MM.1S (cell line): ENCODE results near the gene CDC42BPA.

Experiments used
- DNase-seq: peaks from one replicate; pipeline ENCODE4 v3.0.0-alpha.2; 2015
- H2AFZ ChIP-seq: fragments of 300-600 bp; sonication (generic); 2 replicates; pipeline ENCODE4 v1.6.0; 2016; ENCODE audit warnings: antibody characterized with exemption, low read length
- H3F3A ChIP-seq: fragments of 300-600 bp; sonication (generic); 2 replicates; pipeline ENCODE4 v1.6.1; 2016; ENCODE audit warnings: mild to moderate bottlenecking, antibody characterized with exemption, low read length, moderate library complexity, mixed read lengths; ENCODE audit not compliant: insufficient read depth
- H3K27ac ChIP-seq: fragments of 300-600 bp; sonication (generic); 2 replicates; pipeline ENCODE4 v1.5.1; 2016; ENCODE audit warnings: mild to moderate bottlenecking, low read length
- H3K27me3 ChIP-seq: fragments of 300-600 bp; sonication (generic); replicated peaks from 2 replicates; pipeline ENCODE4 v1.6.0; 2016; ENCODE audit warnings: low read length; ENCODE audit not compliant: insufficient read depth
- H3K36me3 ChIP-seq: fragments of 300-600 bp; sonication (generic); replicated peaks from 2 replicates; pipeline ENCODE4 v1.6.1; 2016; ENCODE audit warnings: mild to moderate bottlenecking, low read length, mixed read lengths; ENCODE audit not compliant: insufficient read depth
- H3K4me1 ChIP-seq: fragments of 300-600 bp; sonication (generic); 2 replicates; pipeline ENCODE4 v1.6.1; 2016; ENCODE audit warnings: low read length, mixed read lengths
- H3K4me2 ChIP-seq: fragments of 300-600 bp; sonication (generic); 2 replicates; pipeline ENCODE4 v1.6.0; 2016; ENCODE audit warnings: low read depth, low read length
- H3K4me3 ChIP-seq: fragments of 300-600 bp; sonication (generic); 2 replicates; pipeline ENCODE4 v1.5.1; 2016; ENCODE audit warnings: low read length, mixed read lengths
- H3K79me2 ChIP-seq: fragments of 300-600 bp; sonication (generic); 2 replicates; pipeline ENCODE4 v1.6.1; 2016; ENCODE audit warnings: mixed run types, low read length, mixed read lengths
- H3K9ac ChIP-seq: fragments of 300-600 bp; sonication (generic); 2 replicates; pipeline ENCODE4 v1.6.1; 2016; ENCODE audit warnings: low read length, mixed read lengths
- H3K9me2 ChIP-seq: fragments of 300-600 bp; sonication (generic); replicated peaks from 2 replicates; pipeline ENCODE4 v1.6.1; 2016; ENCODE audit warnings: mild to moderate bottlenecking, low read length, mixed read lengths; ENCODE audit not compliant: insufficient read depth
- H3K9me3 ChIP-seq: fragments of 300-600 bp; sonication (generic); replicated peaks from 2 replicates; pipeline ENCODE4 v1.6.1; 2016; ENCODE audit warnings: mild to moderate bottlenecking, low read length, mixed read lengths; ENCODE audit not compliant: insufficient read depth
- H4K20me1 ChIP-seq: fragments of 300-600 bp; sonication (generic); 2 replicates; pipeline ENCODE4 v1.6.1; 2016; ENCODE audit warnings: mild to moderate bottlenecking, low read length, moderate library complexity, mixed read lengths; ENCODE audit not compliant: insufficient read depth
- EZH2 ChIP-seq: fragments of 300-600 bp; sonication (generic); optimal IDR thresholded peaks from 2 replicates; pipeline ENCODE3; 2017; ENCODE audit warnings: low read depth, mild to moderate bottlenecking, antibody characterized with exemption, low read length, mixed read lengths
- EZH2phosphoT487 ChIP-seq: fragments of 300-600 bp; sonication (generic); IDR thresholded peaks from 2 replicates; pipeline ENCODE4 v1.6.1; 2018; ENCODE audit warnings: antibody characterized with exemption, low read length
- TF ChIP-seq, protein P1 (sequence below): fragments of 300-600 bp; sonication (generic); IDR thresholded peaks from 2 replicates; pipeline ENCODE4 v1.5.1; 2016; ENCODE audit warnings: antibody characterized with exemption, low read length, mixed read lengths

The CDC42BPA gene

DNA sequence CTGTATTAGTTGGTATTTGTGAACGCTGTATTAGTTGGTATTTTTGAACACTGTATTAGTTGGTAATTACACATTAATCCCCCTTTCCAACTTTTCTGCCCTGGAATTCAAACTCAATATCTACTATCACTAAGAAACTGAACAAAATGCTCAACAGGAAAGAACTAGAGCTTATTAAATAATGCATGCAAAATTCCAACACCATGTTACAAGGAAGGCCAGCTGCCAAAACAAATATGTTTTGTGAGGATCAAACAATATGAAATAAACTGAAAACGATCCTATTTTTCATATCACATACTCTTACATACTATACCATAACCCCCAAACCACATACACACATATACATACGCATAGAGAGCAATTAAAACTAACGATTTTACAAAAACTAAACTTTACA, 104.9 kb downstream of the CDC42BPA start:
- Histone ChIP-seq H3K9ac (no peak overlapping the region), H3K79me2 (no peaks in the 10 kb centered on the region), H3K4me1 (no peaks in the 10 kb centered on the region)

GRCh38 chr1:227212164-227212563, 106.1 kb downstream of the CDC42BPA start:
- Histone ChIP-seq H3K27ac (no peak overlapping the region), H3K79me2 (no peaks in the 10 kb centered on the region), H3K36me3 (no peaks in the 10 kb centered on the region), H3K4me3 (no peak overlapping the region), H3K4me2 (no peak overlapping the region), H4K20me1 (no peaks in the 10 kb centered on the region), H3K9me2 (no peaks in the 10 kb centered on the region), H3K9ac (no peak overlapping the region), H2AFZ (no peak overlapping the region), H3F3A (no peaks in the 10 kb centered on the region), H3K9me3 (no peaks in the 10 kb centered on the region), H3K4me1 (no peaks in the 10 kb centered on the region), H3K27me3 (no peaks in the 10 kb centered on the region)
- TF ChIP-seq, protein P1, sequence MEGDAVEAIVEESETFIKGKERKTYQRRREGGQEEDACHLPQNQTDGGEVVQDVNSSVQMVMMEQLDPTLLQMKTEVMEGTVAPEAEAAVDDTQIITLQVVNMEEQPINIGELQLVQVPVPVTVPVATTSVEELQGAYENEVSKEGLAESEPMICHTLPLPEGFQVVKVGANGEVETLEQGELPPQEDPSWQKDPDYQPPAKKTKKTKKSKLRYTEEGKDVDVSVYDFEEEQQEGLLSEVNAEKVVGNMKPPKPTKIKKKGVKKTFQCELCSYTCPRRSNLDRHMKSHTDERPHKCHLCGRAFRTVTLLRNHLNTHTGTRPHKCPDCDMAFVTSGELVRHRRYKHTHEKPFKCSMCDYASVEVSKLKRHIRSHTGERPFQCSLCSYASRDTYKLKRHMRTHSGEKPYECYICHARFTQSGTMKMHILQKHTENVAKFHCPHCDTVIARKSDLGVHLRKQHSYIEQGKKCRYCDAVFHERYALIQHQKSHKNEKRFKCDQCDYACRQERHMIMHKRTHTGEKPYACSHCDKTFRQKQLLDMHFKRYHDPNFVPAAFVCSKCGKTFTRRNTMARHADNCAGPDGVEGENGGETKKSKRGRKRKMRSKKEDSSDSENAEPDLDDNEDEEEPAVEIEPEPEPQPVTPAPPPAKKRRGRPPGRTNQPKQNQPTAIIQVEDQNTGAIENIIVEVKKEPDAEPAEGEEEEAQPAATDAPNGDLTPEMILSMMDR: no peak
- TF ChIP-seq EZH2phosphoT487 (no peak), EZH2 (no peak)
- DNase-seq: no peak

More for the DNA sequence above, 104.9 kb downstream of the CDC42BPA start:
- Histone ChIP-seq H4K20me1 (no peaks in the 10 kb centered on the region), H2AFZ (no peak overlapping the region), H3K9me2 (no peaks in the 10 kb centered on the region), H3K27ac (no peak overlapping the region), H3K36me3 (no peaks in the 10 kb centered on the region), H3K9me3 (no peaks in the 10 kb centered on the region), H3F3A (no peaks in the 10 kb centered on the region), H3K4me3 (no peak overlapping the region), H3K4me2 (no peak overlapping the region), H3K27me3 (no peaks in the 10 kb centered on the region)
- TF ChIP-seq, protein P1: no peak
- TF ChIP-seq EZH2phosphoT487 (no peak), EZH2 (no peak)
- DNase-seq: no peak

DNA sequence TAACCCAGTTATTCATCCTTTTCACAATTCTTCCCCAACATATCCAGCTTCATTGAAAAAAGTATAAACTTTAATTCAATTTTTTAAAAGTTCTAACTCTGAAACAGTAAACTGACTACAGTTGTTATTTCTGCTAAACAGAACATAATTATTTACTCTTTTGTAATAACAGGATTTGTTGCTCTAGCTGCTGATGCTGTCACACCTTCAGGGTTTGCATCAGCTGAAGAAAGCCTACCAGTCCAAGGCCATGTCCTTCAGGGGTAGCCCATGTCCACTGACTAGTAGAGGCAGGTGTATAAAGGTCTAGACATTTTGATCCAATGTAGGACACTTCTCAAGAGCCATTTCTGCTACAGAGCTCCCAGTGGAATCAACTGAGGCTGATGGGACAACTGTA, 107.7 kb downstream of the CDC42BPA start:
- no peak for DNase-seq
- no peaks in the 10 kb centered on the region for H3K4me1 ChIP-seq
- no peaks in the 10 kb centered on the region for H3K79me2 ChIP-seq
- no peak overlapping the region for H2AFZ ChIP-seq
- H4K20me1 ChIP-seq: no peaks in the 10 kb centered on the region
- H3K36me3 ChIP-seq: no peaks in the 10 kb centered on the region
- no peak overlapping the region for H3K27ac ChIP-seq
- no peaks in the 10 kb centered on the region for H3K9me3 ChIP-seq
- no peaks in the 10 kb centered on the region for H3K27me3 ChIP-seq
- no peak overlapping the region for H3K9ac ChIP-seq
- no peak overlapping the region for H3K4me2 ChIP-seq
- TF ChIP-seq EZH2phosphoT487 (no peak), EZH2 (no peak)
- TF ChIP-seq, protein P1: no peak
- no peak overlapping the region for H3K4me3 ChIP-seq
- no peaks in the 10 kb centered on the region for H3F3A ChIP-seq
- no peaks in the 10 kb centered on the region for H3K9me2 ChIP-seq
